NCI-H1694 treated with DMSO at 0.1 percent for 48 hours (cell line): ENCODE data around the gene TMED6.

Source experiments
- DNase-seq: peaks from one replicate; lab custom pipeline; 2025; lab: John Stamatoyannopoulos, UW

TMED6 gene

DNA sequence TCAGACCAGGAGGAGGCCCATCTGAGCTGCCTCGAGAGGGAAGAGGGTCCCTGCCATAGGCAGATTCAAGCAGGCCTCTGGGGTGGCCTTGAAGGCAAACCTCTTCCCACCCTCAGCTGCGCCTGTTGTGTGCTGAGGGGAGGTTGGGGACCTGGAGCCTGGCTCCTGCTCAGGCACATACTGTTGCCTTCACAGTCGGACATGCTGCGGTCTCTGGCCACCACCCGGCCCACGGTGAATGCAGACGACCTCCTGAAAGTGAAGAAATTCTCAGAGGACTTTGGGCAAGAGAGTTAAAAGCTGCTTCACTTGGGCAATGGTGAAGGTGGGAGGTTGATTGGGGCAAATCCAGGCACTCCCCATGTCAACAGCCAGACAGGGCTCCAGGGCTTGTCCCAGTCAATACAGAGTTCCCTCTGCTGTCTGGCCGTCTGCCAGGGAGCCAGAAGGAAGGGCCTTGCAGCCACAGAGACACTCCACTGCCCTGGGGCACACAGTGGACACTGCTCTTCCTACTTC, 27.5 kb downstream of the TMED6 start:
- DNase-seq: peak; percentile 3

DNA sequence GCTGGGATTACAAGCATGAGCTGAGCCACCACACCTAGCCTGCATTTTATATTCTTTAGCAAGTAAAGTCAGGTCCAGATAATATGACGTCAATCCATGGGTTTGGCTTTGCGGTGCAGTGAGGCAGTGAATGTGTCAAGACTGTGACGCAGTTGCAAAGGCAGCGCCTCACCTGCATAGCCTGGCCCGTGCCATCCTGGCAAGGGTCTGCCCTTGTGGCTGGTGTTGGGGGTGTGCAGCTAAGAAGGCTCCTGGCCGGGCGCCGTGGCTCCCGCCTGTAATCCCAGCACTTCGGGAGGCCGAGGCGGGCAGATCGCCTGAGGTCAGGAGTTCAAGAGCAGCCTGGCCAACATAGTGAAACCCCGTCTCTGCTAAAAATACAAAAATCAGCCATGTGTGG, 28.2 kb downstream of the TMED6 start:
- no peak for DNase-seq

DNA sequence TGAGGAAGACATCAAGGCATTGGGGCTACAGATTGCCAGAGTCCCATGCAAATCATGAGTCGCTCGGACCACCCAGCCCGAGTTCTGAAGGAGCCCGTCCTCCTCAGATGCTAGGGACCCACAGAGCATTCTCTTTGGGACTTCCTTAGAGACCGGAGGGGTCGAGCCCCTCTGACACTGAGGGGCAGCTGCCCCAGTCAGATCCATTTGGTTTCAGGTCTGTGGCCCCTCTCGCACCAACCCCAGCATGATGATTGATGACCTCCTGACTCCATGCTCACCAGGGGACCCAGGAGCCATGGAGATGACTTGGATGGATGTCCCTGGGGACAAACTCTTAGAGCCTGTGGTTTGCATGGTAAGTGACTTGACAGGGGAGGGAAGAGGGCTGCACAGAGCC, 29.2 kb downstream of the TMED6 start:
- DNase-seq: no peak

DNA sequence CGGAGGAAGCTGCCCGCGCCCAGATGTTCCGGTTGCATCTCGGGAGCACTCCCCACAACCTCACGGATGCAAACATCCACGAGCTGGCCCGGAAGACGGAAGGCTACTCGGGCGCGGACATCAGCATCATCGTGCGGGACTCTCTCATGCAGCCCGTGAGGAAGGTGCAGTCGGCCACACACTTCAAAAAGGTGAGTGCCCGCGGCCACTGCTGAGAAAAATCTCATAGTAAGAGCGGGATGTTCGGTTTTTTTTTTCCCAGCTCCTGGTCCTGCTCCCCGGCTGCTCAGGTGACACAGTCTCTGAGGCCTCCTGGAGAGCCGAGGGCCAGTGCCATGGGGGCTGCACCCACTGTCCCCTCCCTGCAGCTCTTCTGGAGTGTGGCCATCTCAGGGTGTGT, 30.5 kb downstream of the TMED6 start:
- no peak for DNase-seq

DNA sequence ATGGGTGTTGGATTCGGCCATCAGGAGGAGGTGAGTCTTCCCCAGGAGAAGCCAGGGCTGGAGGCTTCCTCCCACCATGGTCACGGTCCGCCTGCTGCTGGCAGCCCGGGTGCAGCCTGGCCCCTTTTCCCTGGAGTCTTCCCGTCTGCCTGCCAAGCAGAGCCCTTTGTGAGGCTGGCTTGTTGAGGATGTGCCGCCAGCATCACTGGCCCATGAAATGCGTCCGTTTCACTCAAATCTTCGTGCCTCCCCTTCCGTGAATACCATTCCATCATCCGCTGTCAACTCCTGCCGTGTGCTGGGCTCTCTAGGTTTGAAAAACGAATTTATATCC, 30.9 kb downstream of the TMED6 start:
- DNase-seq: no peak

DNA sequence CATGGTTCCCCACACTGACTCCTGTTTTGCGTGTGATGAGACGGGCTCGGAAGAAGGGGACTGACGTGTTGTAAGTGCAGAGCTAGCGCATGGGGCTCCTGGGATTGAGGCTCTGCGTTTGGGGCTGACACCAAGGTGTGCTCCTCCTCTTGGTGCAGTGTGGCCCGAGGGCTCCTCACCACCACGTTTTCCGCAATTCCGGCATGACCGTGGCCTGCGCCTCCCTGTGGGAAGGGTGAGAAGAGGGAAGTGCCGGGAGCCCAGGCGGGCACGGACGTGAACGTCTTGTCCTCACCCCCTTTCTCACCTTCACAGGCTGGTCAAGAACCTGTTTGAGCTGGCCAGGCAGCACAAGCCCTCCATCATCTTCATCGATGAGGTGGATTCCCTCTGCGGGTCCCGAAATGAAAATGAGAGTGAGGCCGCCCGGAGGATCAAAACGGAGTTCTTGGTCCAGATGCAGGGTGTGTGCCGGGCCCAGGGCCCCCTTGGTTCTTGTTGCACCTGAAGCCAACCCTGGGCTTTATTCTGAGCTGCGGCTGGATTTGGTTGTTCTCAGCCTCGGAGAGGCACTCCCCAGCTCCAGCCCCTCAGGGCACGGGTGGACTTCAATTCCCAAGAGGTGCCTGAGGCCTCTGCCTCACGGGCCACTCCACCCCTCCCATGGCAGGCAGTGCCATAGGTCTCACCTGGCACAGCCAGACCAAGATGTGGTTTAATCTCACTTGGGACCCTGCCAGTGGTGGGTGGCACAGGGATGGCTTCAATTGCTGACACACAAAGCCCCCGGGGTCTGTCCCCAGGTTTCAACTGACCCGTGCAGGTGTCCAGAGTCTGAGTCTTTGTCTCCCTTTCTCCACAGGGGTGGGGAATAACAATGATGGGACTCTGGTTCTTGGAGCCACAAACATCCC, 31.5 kb downstream of the TMED6 start:
- DNase-seq: no peak

DNA sequence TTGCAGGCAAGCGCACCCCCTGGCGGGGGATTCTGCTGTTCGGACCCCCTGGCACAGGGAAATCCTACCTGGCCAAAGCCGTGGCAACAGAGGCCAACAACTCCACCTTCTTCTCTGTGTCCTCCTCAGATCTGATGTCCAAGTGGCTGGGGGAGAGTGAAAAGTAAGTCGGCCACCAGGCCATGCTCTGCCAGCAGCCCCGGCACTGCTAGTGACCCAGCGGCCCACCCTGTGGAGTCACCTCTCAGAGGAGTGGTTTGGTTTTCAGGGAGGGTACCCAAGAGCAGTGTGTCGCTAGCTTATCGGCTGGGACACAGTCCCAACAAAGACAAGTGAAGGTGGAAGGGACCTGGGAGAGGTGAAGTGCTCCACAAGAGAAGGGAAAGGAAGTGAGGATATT, 32.2 kb downstream of the TMED6 start:
- DNase-seq: no peak

DNA sequence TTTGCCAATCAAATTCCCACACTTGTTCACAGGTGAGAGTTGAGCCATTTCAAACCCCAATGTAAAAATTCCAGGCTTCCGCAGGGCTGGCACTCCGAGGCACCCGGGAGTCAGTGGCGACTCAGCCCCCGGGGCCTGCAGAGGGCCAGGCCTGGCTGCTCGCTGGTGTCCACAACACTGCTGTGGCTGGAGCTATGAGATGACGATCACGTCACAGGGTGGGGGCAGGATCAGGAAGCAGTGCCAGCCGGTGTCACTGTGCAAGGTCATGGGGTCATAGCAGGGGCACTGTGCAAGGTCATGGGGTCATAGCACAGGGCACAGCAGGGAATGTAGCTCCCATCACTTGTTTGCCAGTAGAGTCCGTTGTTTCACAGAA, 32.7 kb downstream of the TMED6 start:
- DNase-seq: no peak

DNA sequence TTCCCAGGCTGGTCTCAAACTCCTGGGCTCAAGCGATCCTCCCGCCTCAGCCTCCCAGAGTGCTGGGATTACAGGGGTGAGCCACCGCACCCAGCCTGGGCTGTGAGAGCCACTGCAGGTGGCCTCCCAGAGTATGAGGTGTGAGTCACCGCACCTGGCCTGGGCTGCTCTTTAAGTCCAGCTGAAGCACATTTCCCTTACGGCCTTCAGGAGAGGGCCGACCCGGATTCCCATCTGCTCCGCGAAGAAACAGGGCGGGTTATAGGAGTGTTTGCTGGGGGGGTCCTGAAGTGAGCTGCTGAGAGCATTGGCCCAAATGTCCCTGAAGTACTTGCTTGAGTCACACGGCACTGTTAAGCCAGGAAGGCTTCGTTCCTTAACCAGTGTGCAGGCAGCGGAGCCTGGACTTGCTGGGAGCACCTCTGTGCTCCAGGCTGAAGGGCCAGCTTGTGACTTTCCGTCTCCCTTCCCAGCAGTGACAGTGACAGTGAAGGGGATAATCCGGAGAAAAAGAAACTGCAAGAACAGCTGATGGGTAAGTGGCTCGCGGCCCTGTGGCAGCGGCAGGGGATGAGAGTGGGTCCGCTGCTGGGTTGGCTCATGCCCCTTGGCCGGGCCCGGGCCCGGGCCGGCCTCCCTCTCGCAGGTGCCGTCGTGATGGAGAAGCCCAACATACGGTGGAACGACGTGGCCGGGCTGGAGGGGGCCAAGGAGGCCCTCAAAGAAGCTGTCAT, 33.2 kb downstream of the TMED6 start:
- DNase-seq: no peak

DNA sequence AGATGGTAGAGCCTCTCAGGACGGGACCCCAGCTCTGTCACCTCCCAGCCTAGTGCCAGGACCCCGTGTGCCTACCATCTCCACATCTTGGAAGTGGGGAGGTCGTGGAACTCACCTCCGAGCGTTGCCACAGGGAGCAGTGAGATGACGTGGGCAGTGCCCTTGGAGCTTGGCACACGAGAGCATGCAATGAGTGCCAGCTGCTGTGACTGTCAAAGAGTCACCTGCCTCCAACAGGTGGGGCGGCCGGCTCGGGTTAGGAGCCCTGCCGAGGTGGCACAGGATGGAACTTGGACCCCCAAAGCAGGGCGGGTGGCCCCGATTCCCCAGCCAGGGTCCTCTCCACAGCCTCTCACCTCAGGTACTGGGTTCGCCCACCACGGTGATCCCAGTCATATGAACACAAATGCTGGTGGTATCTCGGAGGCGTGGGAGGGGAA, 35.0 kb downstream of the TMED6 start:
- no peak for DNase-seq

DNA sequence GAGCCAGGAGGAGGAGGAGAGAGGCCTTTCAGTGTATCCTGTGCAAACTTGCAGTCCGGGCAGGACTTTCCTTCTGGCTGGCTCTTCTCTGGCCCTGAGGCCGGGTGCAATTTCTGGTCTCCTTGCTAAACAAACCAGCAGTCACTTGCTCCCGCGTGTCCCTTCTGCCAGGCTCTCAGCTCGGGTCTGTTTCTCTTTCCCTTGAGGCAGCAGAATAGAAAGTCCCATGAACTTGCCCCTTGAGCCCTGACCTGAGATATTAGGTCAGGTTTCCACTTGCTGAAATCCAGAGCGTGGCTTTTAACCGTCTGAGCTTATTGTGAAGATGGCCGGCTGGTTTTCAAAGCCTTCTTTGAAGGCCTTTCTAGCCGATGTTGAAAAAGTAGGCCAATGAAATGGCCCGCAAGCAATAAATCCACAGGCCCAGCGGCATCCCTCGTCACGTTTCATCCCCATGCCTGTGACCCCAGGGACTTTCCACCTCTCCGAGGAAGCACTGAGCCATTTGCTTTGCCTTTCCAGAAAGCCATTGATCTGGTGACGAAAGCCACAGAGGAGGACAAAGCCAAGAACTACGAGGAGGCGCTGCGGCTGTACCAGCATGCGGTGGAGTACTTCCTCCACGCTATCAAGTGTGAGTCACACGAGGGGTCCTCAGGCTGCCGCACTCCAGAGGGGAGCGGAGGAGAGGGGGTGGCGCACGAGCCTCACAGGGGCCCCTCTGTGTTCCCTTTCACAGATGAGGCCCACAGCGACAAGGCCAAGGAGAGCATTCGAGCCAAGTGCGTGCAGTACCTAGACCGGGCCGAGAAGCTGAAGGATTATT, 35.9 kb downstream of the TMED6 start:
- DNase-seq: no peak

DNA sequence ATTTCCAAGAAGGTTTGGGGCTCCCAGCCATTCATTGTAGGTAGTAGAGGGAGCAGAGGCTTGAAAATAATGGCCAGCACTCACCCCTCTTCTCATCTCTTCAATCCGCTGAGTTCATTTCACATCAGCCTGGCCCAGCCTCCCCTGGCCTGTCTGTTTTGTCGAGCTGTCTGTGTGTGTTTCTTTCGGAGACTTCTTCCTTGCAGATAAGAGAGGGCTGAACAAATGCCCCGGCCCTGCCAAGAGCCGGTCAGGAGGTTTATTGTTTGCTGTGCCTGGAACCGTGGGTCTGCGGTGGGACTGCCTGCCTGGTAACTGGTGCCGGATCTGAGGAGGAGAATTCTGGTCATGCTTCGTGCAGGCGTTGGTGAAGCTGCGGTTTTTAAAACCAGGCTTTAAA, 37.1 kb downstream of the TMED6 start:
- DNase-seq: no peak

DNA sequence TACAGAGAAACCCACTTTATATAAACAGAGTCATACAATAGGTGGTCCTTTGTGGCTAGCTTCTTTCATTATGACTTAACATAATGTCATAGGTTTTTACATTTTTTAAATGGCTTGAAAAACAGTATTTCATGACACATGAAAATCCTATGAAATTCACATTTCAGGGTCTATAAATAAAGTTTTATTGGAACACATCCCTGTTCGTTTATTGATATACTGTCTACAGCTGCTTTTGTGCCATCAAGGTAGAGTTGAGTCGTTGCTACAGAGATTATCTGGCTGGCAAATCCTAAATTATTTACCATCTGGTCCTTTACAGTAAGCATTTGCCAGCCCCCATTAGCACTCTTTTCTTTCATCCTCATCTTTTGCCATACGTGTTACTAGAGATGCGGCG, 38.1 kb downstream of the TMED6 start:
- peak; percentile 3 for DNase-seq

DNA sequence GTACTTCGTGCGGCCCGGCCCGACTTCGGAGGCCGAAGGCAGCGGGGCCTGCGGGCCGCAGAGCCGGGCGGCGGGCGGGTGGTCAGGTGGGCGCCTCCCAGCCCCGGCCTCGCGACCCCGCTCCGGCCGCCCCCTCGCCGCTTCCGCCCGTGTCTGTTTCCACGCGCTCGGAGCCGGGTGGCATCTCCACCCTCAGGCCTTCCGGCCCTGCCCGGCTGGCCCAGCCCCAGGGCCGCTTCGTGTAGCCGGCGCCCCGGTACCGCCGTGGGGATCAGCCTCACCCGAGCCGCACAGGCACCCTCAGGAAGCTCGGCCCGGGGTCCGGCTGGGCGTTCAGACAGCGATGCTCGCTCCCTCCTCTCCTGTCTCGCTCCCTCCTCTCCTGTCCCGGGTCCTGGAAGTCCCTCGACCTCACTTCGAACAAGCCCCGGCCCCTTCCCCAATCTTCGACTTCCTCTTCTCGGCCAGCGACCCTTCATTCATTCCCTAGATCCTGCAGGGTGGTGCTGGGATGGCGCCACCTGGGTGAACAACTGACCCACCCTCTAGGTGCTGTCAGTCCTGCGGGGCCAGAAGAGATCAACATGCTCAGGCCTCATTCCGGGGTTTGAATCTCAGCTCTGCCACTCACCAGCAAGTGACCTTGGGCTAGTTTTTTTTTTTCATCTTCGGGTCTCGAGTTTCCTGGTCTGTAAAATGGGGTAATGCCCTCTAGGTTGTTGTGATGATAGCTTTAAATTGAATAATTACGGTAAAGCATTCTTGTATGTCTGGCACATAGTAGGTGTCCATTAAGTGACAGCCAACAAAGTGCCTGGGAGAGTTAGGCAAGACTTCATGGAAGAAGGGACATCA, 39.8 kb downstream of the TMED6 start:
- DNase-seq: no peak

DNA sequence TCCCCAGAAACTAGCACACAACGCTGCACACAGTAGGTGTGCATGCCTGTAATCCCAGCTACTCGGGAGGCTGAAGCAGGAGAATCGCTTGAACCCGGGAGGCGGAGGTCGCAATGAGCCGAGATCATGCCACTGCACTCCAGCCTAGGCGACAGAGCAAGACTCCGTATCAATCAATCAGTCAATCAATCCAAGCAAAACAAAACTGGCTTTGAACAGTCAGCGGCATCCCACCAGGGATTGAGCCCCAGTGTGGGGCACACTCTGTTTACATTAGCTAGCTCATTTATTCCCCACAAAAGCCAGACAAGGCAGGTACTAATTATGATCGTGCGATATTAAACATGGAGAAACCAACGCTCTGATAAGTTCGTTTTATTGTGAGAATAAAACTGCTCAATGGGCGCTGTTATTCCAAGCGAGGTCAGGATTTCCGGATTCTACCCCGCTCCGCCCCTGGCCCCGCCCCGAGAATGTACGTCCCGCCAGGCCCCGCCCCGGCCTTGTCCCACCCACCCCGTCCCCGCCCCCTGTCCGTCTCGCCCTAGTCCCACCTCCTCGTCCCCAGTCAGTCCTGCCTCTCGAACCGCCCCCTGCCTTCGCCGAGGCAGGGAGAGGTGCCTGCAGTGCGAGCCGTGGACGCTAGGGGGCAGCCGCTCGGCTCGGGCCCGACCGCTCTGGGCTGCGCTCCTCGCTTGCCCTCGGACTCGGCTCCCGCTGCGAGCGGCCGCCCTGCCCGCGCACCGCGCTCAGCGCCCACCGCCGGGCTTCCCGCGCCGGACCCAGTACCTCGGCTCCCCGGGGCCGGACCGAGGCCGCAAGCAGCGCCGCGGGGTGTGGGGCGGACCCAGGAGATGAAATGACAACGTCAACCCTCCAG, 40.7 kb downstream of the TMED6 start, which contains the start of gene VPS4A:
VPS4A (plus strand) TSS at position 698 of the 880 bp plus-strand sequence; CDS start at position 860, 162 bp downstream.
- peak; percentile 87 for DNase-seq

DNA sequence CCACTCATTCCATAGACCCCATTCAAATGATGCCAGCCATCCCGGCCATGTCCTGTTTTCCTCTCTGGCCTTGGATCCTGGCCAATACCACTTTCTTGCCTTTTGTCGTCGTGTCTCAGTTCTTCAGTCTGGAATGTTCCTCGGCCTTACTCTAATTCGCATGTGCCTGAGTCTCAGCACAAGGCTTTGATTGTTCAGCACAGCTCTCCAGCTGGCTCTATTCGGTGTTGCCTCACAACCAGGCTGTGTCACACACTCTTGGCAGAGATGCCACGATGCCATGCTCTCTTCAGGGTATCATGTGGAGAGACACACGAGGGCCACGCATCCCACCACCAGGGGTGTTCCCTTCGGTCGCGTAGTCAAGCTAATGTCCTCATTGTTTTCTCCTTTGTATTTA, 42.3 kb downstream of the TMED6 start:
- no peak for DNase-seq

DNA sequence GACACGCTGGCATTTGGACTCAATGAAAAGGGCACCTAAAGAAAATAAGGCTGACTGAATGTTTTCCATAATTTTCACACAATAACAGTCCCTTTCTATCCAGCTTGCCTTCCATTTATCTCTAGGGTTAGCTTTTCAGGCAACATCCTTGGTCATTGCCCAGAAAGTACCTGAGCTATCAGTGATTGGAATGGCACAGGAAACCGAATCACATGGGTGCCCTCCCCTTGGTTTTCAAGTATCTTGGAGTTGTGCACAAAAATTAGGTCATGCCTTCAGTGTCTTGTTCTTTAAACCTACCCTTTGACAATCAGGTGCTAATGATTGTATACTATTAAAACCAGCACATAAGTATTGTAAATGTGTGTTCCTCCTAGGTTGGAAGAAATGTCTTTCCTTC, 43.7 kb downstream of the TMED6 start:
- no peak for DNase-seq

DNA sequence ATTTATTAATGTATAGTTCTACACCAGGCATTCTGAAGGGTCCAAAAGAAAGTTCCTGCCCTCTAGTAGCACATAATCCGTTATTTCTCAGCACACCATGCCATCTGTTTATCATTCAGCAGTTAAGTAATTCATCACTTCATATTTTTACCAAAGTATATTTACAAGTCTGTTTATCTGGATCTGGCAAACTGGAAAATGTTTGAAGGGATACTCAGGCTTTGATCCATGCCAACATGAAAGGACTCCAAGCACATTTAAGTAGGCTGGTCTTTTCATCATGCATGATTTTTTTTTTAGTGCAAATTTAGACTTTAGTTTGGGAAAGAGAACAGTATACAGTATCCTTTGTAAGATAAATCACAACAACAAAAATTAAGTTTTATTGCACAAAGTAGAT, 44.5 kb downstream of the TMED6 start:
- DNase-seq: no peak

DNA sequence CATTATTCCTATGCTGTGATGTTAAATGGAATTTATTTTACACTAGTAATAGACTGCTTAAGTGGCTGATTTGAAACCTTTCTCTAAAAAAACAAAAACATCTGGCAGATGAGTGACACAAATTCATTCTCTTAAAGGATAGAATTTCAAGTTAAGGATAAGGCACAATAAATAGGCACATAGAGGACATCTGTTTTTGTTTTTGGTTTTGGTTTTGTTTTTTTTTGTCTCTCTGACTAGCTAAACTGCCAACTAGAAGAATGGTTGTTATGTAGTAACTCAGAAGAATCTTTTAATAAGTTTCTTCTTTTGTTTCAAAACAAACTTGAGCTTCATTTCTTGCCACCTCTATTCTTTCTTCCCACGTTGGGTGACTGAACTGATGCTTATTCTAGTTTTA, 45.6 kb downstream of the TMED6 start:
- peak; percentile 28 for DNase-seq

DNA sequence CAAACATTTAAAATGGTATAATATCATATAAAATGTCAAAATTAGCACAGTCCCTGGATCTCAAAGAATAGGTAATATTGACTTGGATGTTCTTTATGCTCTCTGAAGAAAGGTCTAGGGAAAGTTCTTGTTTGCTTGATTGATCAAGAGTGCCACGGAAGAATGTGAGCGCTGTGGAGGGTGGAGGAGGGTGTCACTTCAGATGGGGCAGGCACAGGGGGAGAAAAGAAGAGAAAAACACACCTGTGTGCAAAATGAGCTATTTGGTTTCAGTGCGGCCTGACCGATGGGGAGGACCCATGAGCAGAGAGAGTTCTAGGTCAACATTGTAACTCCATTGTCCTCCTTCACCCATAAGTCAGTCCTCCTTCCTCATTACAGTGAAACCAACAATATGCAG, 49.3 kb downstream of the TMED6 start:
- no peak for DNase-seq
